Neuronal stem cell (in vitro differentiated cells): ENCODE measurements around the gene CHTOP.
A peak's percentile ranks its signal among the peaks of the same experiment; 100 is the strongest.

ENCODE experiments used
- DNase-seq: peaks from one replicate; pipeline ENCODE4 v3.0.0-alpha.2; 2013; ENCODE audit warnings: low spot score
- H2AFZ ChIP-seq: one replicate; pipeline ENCODE4 v1.6.1; 2013; ENCODE audit warnings: mild to moderate bottlenecking, low read length, inconsistent platforms
- H2AK5ac ChIP-seq: 2 replicates; pipeline ENCODE4 v1.6.1; 2013; ENCODE audit warnings: low read depth, mild to moderate bottlenecking, inconsistent platforms, low read length, moderate library complexity, mixed read lengths
- H2BK120ac ChIP-seq: 2 replicates; pipeline ENCODE4 v1.6.1; 2013; ENCODE audit warnings: low read depth, mild to moderate bottlenecking, inconsistent platforms, low read length, moderate library complexity, mixed read lengths
- H2BK12ac ChIP-seq: one replicate; pipeline ENCODE4 v1.6.1; 2013; ENCODE audit warnings: low read length, inconsistent platforms
- H2BK15ac ChIP-seq: 2 replicates; pipeline ENCODE4 v1.6.1; 2013; ENCODE audit warnings: mild to moderate bottlenecking, low read length, inconsistent platforms, mixed read lengths
- H2BK5ac ChIP-seq: one replicate; pipeline ENCODE4 v1.6.1; 2013; ENCODE audit warnings: inconsistent platforms, mild to moderate bottlenecking, low read length, moderate library complexity
- H3K14ac ChIP-seq: one replicate; pipeline ENCODE4 v1.6.1; 2013; ENCODE audit warnings: low read length, inconsistent platforms
- H3K18ac ChIP-seq: 2 replicates; pipeline ENCODE4 v1.6.1; 2013; ENCODE audit warnings: low read length, inconsistent platforms
- H3K23ac ChIP-seq: 2 replicates; pipeline ENCODE4 v1.6.1; 2013; ENCODE audit warnings: low read depth, mild to moderate bottlenecking, mixed read lengths, low read length, inconsistent platforms; ENCODE audit not compliant: poor library complexity
- H3K27ac ChIP-seq: replicated peaks from 3 replicates; pipeline ENCODE4 v1.5.1; 2013; ENCODE audit warnings: low read length, inconsistent platforms
- H3K27me3 ChIP-seq, 3 experiments: 2 replicates each; pipeline ENCODE4 v1.6.1; 2013; ENCODE audit warnings: low read length in 3 of 3, mild to moderate bottlenecking in 2 of 3, inconsistent platforms in 1 of 3, low read depth in 1 of 3, mixed read lengths in 1 of 3, moderate library complexity in 1 of 3; ENCODE audit not compliant: control insufficient read depth in 3 of 3, insufficient read depth in 3 of 3
- H3K36me3 ChIP-seq, 2 donors: replicated peaks in 1 of 2; 2 replicates each; pipeline ENCODE4 v1.6.1; 2013; ENCODE audit warnings: low read length in 2 of 2; ENCODE audit not compliant: control insufficient read depth in 2 of 2, insufficient read depth in 2 of 2
- H3K4ac ChIP-seq: 2 replicates; pipeline ENCODE4 v1.6.1; 2013; ENCODE audit warnings: inconsistent platforms, mild to moderate bottlenecking, low read length, moderate library complexity
- H3K4me1 ChIP-seq, 2 donors: 1 replicate in 1 of 2; 2 replicates in 1 of 2; pipeline ENCODE4 v1.6.1; 2013; ENCODE audit warnings: low read length in 2 of 2, low read depth in 1 of 2; ENCODE audit not compliant: control insufficient read depth in 2 of 2, insufficient read depth in 1 of 2
- H3K4me2 ChIP-seq: one replicate; pipeline ENCODE4 v1.6.1; 2013; ENCODE audit warnings: mild to moderate bottlenecking, low read length, inconsistent platforms; ENCODE audit not compliant: insufficient read depth, poor library complexity, severe bottlenecking
- H3K4me3 ChIP-seq, 2 donors: 2 replicates each; pipeline ENCODE4 v1.5.1; 2013; ENCODE audit warnings: low read length in 2 of 2, mild to moderate bottlenecking in 2 of 2, inconsistent platforms in 1 of 2, moderate library complexity in 1 of 2
- H3K79me1 ChIP-seq: one replicate; pipeline ENCODE4 v1.6.1; 2013; ENCODE audit warnings: low read depth, mild to moderate bottlenecking, inconsistent platforms, low read length, moderate library complexity
- H3K9ac ChIP-seq: one replicate; pipeline ENCODE4 v1.6.1; 2013; ENCODE audit warnings: mild to moderate bottlenecking, low read depth, low read length, inconsistent platforms; ENCODE audit not compliant: poor library complexity
- H3K9me3 ChIP-seq, 2 donors: replicated peaks in 1 of 2; 2 replicates each; pipeline versions ENCODE3 to v1.6.1; 2013; ENCODE audit warnings: low read length in 2 of 2, mild to moderate bottlenecking in 2 of 2, inconsistent platforms in 1 of 2, low read depth in 1 of 2, mixed read lengths in 1 of 2, moderate library complexity in 1 of 2; ENCODE audit not compliant: control insufficient read depth in 2 of 2, insufficient read depth in 1 of 2
- H4K8ac ChIP-seq: one replicate; pipeline ENCODE4 v1.6.1; 2013; ENCODE audit warnings: low read depth, mild to moderate bottlenecking, inconsistent platforms, low read length, moderate library complexity
- H4K91ac ChIP-seq: one replicate; pipeline ENCODE4 v1.6.1; 2013; ENCODE audit warnings: low read length, low read depth, mild to moderate bottlenecking, inconsistent platforms; ENCODE audit not compliant: poor library complexity
- WGBS, 2 donors: extraction: QIAGEN DNeasy Blood & Tissue Kit; methylation state at CpG; one replicate each; pipeline ENCODE4 v1.1.7; 2013; ENCODE audit warnings: missing lambda C conversion rate in 2 of 2, mixed read lengths in 1 of 2; ENCODE audit not compliant: insufficient read length in 2 of 2, insufficient replicate concordance in 1 of 2; ENCODE audit errors: extremely low coverage in 2 of 2; 5-methylcytosine and 5-hydroxymethylcytosine counted together

Gene CHTOP

GRCh38 chr1:153607381-153607780 is 26.5 kb upstream of the CHTOP start:
- Histone ChIP-seq H3K14ac (no peak overlapping the region), H3K23ac (no peak overlapping the region), H3K9me3 (no peaks in the 10 kb centered on the region), H3K36me3 (no peaks in the 10 kb centered on the region), H2BK120ac (no peak overlapping the region), H2AFZ (no peak overlapping the region), H2AK5ac (peak overlapping the region; percentile 27), H3K4ac (no peak overlapping the region), H2BK5ac (no peak overlapping the region), H3K4me1 (peaks cover 17 to 27% of the 10 kb centered on the region in 2 donors), H4K91ac (no peak overlapping the region), H2BK15ac (peak overlapping the region; percentile 38), H3K4me2 (no peak overlapping the region), H3K27me3 (no peaks in the 10 kb centered on the region), H3K27ac (no peak overlapping the region), H3K79me1 (no peaks in the 10 kb centered on the region), H2BK12ac (no peak overlapping the region), H3K4me3 (no peak overlapping the region), H4K8ac (no peak overlapping the region), H3K9ac (no peak overlapping the region), H3K18ac (no peak overlapping the region)
- DNase-seq = no peak
- WGBS, 2 donors = no CpG with 5 or more reads among the region's 8 CpGs

- H3K4me2 ChIP-seq = no peak overlapping the region
- no peak overlapping the region for H2BK120ac ChIP-seq
- H3K23ac ChIP-seq = no peak overlapping the region
- H3K4ac ChIP-seq = no peak overlapping the region
- peak overlapping the region; percentile 58 for H4K91ac ChIP-seq
- H3K9ac ChIP-seq = no peak overlapping the region
- peak overlapping the region; percentile 32 for H2BK15ac ChIP-seq
- H3K4me3 ChIP-seq = peak overlapping the region in 1 of 2 donors; percentile 28
- peak overlapping the region; percentile 20 for H3K18ac ChIP-seq
- H2BK12ac ChIP-seq = peak overlapping the region; percentile 11
- H3K14ac ChIP-seq = no peak overlapping the region
- no peak overlapping the region for H4K8ac ChIP-seq
- peak overlapping the region; percentile 90 for H2AFZ ChIP-seq
- H3K4me1 ChIP-seq = peaks cover 21 to 28% of the 10 kb centered on the region in 2 donors
- no peaks in the 10 kb centered on the region for H3K79me1 ChIP-seq
- H3K9me3 ChIP-seq = no peaks in the 10 kb centered on the region
- no peak overlapping the region for H3K27ac ChIP-seq
- DNase-seq = no peak
- no peaks in the 10 kb centered on the region for H3K27me3 ChIP-seq
- no CpG with 5 or more reads among the region's 7 CpGs for WGBS, 2 donors
- H2BK5ac ChIP-seq = peak overlapping the region; percentile 47
- peak overlapping the region; percentile 73 for H2AK5ac ChIP-seq
- H3K36me3 ChIP-seq = no peaks in the 10 kb centered on the region
These were observed 25.7 kb upstream of the CHTOP start for GRCh38 chr1:153608089-153608682.

GRCh38 chr1:153608742-153609584 is 24.9 kb upstream of the CHTOP start:
- Histone ChIP-seq H3K36me3 (no peaks in the 10 kb centered on the region), H2BK120ac (no peak overlapping the region), H3K79me1 (no peaks in the 10 kb centered on the region), H3K4ac (no peak overlapping the region), H3K4me1 (peaks cover 21 to 28% of the 10 kb centered on the region in 2 donors), H3K27me3 (no peaks in the 10 kb centered on the region), H3K23ac (no peak overlapping the region), H2AK5ac (peak overlapping the region; percentile 73), H2AFZ (peak overlapping the region; percentile 90), H3K18ac (peak overlapping the region; percentile 69), H2BK5ac (peak overlapping the region; percentile 47), H2BK12ac (no peak overlapping the region), H3K9ac (no peak overlapping the region), H4K91ac (no peak overlapping the region), H4K8ac (no peak overlapping the region), H3K9me3 (no peaks in the 10 kb centered on the region), H3K4me2 (no peak overlapping the region), H3K14ac (peak overlapping the region; percentile 27), H3K27ac (peak overlapping the region; percentile 5), H2BK15ac (peak overlapping the region; percentile 32), H3K4me3 (peak overlapping the region in 1 of 2 donors; percentile 28)
- peak; percentile 33 for DNase-seq
- no CpG with 5 or more reads among the region's 19 CpGs for WGBS, 2 donors

GRCh38 chr1:153609585-153609907 is 24.3 kb upstream of the CHTOP start:
- Histone ChIP-seq H3K4me2 (no peak overlapping the region), H2BK120ac (no peak overlapping the region), H2AK5ac (no peak overlapping the region), H3K9me3 (no peaks in the 10 kb centered on the region), H4K91ac (no peak overlapping the region), H3K23ac (no peak overlapping the region), H2AFZ (peak overlapping the region; percentile 90), H3K14ac (no peak overlapping the region), H3K79me1 (no peaks in the 10 kb centered on the region), H2BK12ac (no peak overlapping the region), H3K9ac (no peak overlapping the region), H3K4ac (no peak overlapping the region), H2BK5ac (peak overlapping the region; percentile 4), H4K8ac (no peak overlapping the region), H3K4me1 (peaks cover 21 to 28% of the 10 kb centered on the region in 2 donors), H3K36me3 (no peaks in the 10 kb centered on the region), H2BK15ac (no peak overlapping the region), H3K18ac (no peak overlapping the region), H3K4me3 (no peak overlapping the region), H3K27ac (no peak overlapping the region), H3K27me3 (no peaks in the 10 kb centered on the region)
- WGBS, 2 donors = no CpG with 5 or more reads among the region's 6 CpGs
- DNase-seq = no peak
